KOPT-K1 (cell line): ENCODE data around the gene CYLC2.

Experiments used
- H3K27ac ChIP-seq: fragments of 200-600 bp; sonication (generic); 2 replicates; pipeline ENCODE4 v1.5.1; 2016; ENCODE audit warnings: antibody characterized with exemption, mild to moderate bottlenecking, low read depth, low read length; ENCODE audit not compliant: poor library complexity, severe bottlenecking
- H3K36me3 ChIP-seq: fragments of 200-600 bp; sonication (generic); 2 replicates; pipeline ENCODE4 v1.5.1; 2017; ENCODE audit warnings: antibody characterized with exemption, mild to moderate bottlenecking, low read length, moderate library complexity; ENCODE audit not compliant: insufficient read depth
- H3K9me3 ChIP-seq: fragments of 200-600 bp; sonication (generic); 2 replicates; pipeline ENCODE4 v1.5.1; 2017; ENCODE audit warnings: antibody characterized with exemption, low read length, mild to moderate bottlenecking; ENCODE audit not compliant: insufficient read depth, poor library complexity, severe bottlenecking

The CYLC2 gene, protein sequence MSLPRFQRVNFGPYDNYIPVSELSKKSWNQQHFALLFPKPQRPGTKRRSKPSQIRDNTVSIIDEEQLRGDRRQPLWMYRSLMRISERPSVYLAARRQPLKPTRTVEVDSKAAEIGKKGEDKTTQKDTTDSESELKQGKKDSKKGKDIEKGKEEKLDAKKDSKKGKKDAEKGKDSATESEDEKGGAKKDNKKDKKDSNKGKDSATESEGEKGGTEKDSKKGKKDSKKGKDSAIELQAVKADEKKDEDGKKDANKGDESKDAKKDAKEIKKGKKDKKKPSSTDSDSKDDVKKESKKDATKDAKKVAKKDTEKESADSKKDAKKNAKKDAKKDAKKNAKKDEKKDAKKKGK

DNA sequence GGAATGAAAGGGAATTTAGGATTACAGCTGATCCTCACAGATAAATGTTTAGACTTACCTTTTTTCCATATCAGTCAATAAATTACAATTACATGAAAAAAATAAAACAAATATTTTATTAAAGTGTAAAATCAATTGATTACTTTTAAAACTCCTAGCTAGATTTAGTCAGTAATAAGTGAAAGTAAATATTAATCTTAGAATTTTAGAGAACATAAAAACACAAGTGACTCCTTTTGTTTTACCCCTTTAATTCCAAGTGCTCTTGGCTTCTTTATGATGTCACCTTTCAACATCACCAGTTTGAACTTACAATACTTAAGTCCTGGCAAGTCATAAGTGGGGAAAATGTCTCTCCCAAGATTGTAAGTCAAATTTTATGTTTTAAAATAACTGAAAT lies at the start of gene CYLC2:
Gene CYLC2, plus strand, starts transcription at position 301 of the 400 bp plus-strand sequence. Its CDS starts 48 bp downstream, at position 349.
- no peaks in the 10 kb centered on the region for H3K36me3 ChIP-seq
- H3K27ac ChIP-seq, result no peak within 1 kb of the TSS
- no peaks in the 10 kb centered on the region for H3K9me3 ChIP-seq

DNA sequence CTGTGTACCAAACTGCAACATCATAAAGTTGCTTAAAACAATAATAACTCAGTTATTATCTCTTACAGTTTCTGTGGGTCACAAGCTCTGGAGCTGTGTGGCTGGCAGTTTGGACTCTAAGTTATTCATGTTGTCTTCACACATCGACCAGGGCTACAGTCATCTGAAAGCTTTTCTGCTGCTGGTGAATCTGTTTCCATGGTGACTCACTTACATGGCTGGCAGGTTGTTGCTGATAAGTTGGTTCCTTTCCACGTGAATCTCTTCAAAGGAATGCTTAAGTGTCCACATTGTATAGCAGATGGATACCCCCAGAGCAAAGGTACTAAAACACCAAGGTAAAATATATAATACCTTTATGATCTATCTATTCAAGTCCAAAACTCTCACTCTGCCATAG lies 44.8 kb upstream of the CYLC2 start:
- Histone ChIP-seq H3K27ac (no peak overlapping the region), H3K36me3 (no peaks in the 10 kb centered on the region), H3K9me3 (no peaks in the 10 kb centered on the region)

DNA sequence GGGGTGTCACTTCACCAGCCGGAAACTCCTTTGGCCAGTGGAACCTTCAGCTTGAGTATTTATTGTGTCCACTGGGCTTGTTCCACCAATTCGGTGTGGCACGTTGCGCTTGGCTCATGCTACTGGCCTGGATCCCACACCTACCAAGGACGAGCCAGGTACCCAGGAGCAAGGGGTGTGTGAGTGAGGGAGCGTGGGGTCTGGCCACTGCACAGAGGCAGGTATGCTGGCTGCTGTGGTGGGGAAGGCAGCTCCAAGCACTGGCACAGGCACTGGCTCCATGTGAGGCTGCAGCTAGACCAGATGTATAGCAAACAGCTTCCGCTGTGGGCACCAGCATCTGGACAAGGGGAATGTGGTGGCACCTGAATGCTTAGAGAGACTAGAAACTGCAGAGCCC lies 28.1 kb upstream of the CYLC2 start:
- H3K9me3 ChIP-seq, result no peaks in the 10 kb centered on the region
- H3K36me3 ChIP-seq, result no peaks in the 10 kb centered on the region
- no peak overlapping the region for H3K27ac ChIP-seq

DNA sequence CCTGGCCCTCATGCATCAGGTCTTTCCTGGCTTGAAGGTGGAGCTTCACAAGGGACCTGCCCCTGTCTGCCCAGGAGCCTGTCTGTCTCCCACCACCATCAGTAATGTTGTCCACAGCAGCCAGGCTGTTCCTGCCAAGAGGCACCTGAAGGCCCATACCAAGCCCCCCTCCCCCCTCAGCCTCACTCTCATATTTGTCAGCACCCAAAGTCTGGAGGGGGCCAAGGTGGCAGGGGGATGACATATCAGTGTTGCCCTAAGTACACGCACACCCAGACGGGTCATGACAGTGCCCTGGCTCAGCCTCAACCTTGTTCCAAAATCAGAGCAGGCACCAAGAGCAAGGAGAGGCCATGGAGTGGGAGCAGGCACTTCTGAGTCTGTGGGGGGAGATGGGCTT lies 27.2 kb upstream of the CYLC2 start:
- H3K36me3 ChIP-seq, result no peaks in the 10 kb centered on the region
- no peak overlapping the region for H3K27ac ChIP-seq
- H3K9me3 ChIP-seq, result no peaks in the 10 kb centered on the region

DNA sequence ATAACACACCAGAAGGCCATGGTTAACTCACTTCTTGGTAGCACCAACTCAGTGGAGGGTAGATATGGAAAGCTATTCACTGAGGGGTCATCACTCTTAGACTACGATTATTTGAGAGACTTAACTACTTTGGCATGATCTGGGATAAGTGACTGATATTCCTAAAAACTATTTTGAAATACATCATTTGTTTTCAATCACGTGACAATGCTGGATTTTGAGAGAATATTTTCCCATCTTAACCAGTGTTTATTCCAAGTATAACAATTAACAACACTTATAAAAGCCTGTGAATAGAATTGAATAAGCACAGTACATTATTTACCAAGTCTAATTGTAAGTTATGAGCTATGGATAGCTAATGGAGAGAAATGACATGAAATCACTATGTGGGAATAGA lies 22.4 kb upstream of the CYLC2 start:
- no peaks in the 10 kb centered on the region for H3K9me3 ChIP-seq

DNA sequence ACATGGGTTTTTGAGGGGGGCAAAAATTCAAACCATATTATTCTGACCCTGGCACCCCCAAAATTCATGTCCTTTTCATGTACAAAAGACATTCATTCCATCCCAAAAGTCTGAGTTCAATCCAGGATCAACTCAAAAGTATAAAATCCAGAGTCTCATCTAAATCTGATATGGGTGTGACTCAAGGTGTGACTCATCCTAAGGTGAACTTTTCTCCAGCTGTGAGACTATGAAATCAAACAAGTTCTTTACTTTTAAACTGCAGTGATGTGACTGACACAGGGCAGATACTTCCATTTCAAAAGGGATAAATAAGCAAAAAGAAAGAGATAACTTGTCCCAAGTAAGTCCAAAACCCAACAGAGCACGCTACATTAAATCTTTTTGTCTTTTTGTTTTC lies 20.6 kb upstream of the CYLC2 start:
- Histone ChIP-seq H3K27ac (no peak overlapping the region), H3K9me3 (no peaks in the 10 kb centered on the region), H3K36me3 (no peaks in the 10 kb centered on the region)

More for the DNA sequence above, 22.4 kb upstream of the CYLC2 start:
- Histone ChIP-seq H3K36me3 (no peaks in the 10 kb centered on the region), H3K27ac (no peak overlapping the region)

DNA sequence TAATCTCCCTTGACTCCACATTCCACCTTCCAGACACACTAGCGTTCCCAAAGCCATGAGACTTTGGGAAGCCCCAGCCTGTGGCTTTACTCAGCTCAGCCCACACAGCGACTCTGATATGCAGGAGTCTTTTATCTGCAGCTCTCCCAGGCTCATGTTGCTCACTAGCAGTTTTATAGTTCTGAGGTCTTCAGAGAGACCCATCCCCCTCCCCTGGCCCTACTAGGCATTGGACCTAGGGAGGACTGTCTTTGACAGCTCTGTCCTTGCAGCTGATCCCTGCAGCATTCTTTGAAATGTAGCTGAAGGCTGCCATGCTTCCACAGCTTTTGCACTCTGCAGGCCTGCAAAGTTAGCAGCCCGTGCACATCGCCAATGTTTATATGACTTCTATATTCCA lies 19.9 kb upstream of the CYLC2 start:
- Histone ChIP-seq H3K27ac (no peak overlapping the region), H3K36me3 (no peaks in the 10 kb centered on the region), H3K9me3 (no peaks in the 10 kb centered on the region)

DNA sequence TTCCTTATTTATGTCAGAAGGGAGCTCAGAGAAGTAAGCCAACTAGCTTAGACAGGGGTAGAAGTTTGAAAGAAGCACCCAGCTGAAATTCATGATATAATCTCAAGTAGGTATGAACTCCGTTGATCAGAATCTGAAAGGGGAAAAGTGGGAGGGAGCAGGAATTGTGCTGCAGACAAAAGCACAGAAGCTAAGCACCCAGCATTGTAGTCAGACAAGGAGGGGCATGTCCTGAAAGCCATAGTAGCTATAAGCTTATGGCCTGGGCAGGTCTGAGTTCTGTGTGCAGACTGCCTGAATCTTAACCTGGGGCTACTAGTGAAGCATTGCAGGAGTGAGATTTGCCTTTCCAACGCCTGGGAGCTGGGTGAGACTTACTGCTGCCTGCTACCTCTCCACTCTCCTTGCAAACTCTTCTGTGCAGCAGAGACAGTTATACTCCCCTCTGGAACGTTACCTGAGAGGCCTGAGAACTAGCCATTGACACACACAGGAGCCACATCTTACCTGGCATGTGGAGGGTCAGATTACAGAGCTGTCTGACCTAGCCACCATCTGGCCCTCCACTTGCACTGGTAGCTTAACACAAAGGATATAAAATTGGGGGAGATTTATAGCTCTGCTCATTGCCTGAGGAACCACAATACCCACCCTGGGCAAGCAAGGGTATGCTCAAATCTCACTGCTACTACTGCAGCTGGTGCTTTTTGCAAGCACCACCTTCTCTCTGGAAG lies 9.8 kb upstream of the CYLC2 start:
- Histone ChIP-seq H3K27ac (no peak overlapping the region), H3K9me3 (no peaks in the 10 kb centered on the region), H3K36me3 (no peaks in the 10 kb centered on the region)

DNA sequence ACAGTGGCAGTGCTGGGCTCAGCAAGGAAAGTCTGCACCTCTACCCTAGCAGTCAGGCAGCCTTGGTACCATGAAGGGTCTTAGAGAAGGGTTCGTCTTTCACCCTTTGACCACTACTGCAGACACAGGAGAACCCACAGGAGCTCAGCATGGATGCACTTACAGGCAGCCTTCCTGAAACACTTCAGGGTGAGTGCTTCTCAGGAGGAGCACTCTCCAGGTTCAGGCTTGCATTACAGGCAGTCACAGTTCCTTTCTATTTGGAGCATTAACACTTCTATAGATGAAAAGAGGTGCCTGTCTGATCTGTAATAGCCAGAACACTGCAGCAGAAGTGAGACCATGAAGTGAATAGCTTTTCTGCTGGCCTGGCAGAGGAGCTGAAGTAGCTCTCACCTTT lies 8.7 kb upstream of the CYLC2 start:
- H3K9me3 ChIP-seq, result no peaks in the 10 kb centered on the region
- H3K36me3 ChIP-seq, result no peaks in the 10 kb centered on the region

DNA sequence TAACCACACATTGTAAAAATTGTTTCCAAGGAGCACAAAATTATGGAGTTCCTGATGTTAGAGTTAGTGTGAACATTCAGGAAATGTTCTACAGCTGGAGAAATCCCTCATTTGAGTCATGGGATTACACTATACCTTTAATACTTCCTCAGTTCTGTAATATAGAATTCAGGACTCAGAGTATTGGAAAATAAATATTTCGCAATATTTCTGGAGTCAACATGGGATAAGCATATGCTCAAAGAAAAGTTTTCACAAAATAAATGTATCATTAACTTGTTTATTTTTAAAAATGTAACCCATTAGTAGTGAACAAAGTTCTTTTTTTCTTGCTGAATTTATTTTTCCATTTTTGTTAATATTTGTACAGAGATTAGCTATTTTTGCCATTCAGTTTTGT lies 8.6 kb downstream of the CYLC2 start:
- Histone ChIP-seq H3K9me3 (no peaks in the 10 kb centered on the region), H3K27ac (no peak overlapping the region), H3K36me3 (no peaks in the 10 kb centered on the region)

More for the DNA sequence above, 8.7 kb upstream of the CYLC2 start:
- no peak overlapping the region for H3K27ac ChIP-seq

DNA sequence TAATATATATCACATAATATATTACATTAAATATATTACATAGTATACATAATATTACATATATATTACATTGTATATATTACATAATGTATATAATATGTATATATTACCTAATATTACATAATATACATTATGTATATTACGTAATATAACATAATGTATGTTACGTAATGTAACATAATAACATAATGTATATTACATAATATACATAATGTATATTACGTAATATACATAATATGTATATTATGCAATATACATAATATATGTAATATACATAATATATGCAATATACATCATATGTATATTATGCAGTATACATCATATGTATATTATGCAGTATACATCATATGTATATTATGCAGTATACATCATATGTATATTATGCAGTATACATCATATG lies 19.1 kb downstream of the CYLC2 start:
- no peaks in the 10 kb centered on the region for H3K36me3 ChIP-seq
- no peak overlapping the region for H3K27ac ChIP-seq
- H3K9me3 ChIP-seq, result no peaks in the 10 kb centered on the region

DNA sequence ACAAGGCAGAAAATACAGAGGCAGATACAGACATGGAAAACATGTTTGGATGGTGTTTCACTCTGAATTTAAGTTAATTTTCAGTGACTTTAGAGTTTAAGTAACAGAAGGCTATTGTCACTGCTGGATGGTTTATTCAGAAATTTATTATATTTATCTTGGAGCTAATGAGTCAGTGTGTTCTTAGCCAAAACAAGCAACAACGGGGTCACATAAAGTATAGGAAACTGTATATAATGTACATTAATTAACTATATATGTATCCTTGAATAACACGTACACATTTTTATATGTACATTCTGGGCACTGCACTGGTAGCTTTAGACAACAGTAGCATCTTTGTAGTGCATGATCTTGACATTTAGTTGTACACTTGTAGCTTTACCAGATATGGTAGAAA lies 30.7 kb downstream of the CYLC2 start:
- Histone ChIP-seq H3K36me3 (no peaks in the 10 kb centered on the region), H3K9me3 (no peaks in the 10 kb centered on the region), H3K27ac (no peak overlapping the region)

DNA sequence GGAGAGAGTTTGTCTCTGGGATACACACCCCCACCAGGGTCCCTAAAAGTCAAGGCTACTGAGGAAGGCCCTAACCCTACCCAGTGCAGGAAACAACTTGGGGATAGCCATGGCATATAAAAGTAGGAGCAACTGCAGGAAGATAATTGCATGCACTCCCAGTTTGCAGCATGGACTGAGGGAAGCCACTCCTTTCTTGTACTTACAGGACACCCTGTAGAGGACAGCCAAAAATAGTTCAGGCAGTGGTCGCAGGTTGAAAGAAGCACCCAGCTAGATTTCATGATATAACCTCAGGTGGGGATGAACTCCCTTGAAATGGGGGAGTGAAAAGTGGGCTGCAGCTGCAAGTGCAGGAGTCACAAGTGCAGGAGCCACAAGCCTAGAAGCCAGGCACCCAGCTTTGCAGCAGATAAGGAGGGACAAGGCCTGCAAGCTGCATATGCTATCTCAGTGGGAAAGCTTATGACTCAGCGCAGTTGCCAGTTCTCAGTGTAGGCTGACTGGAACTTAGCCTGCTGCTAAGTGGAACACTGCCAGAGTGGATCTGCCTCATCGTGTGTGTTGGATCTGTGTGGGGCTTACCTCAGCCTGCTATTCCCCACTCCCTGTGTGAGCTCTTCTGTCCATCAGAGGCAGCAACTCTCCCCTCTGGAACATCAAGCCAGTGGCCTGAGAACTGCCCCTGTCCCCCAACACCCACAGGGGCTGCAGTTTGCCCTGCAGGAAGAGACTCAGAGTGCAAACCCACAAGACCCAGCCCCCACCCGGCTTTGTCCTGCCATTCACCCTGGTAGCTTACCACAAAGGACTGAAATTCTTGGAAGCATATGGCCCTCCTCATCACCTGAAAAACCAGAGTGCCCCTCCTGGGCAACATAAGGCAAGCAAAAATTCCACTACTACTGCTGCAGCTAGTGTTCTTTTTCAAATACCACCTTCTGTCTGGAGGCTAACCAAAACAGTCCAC lies 42.7 kb downstream of the CYLC2 start:
- H3K36me3 ChIP-seq, result no peaks in the 10 kb centered on the region
- no peaks in the 10 kb centered on the region for H3K9me3 ChIP-seq
- no peak overlapping the region for H3K27ac ChIP-seq

DNA sequence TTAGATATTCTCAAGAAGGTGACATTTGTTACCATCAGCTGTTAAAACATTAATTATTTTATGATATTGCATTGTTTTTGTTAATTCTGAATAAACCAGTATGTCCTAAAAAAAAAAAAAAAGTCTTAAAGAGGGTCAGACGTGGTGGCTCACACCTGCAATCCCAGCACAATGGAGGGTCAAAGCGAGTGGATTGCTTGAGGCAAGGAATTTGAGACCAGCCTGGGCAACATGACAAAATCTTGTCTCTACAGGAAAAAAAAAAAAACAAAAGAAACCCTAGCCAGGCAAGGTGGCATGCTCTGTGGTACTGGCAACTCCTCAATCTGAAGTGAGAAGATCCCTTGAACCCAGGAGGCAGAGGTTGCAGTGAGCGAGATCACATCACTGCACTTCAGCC lies 46.8 kb downstream of the CYLC2 start:
- Histone ChIP-seq H3K36me3 (no peaks in the 10 kb centered on the region), H3K9me3 (no peaks in the 10 kb centered on the region), H3K27ac (no peak overlapping the region)
